Suprapubic skin (tissue), 4 donors: ENCODE data around the gene XG.

Source experiments
- EP300 ChIP-seq: sonication (generic); formaldehyde crosslinking; IDR thresholded peaks from one replicate; pipeline ENCODE4 v1.6.1; 2017; ENCODE audit warnings: antibody characterized with exemption
- POLR2A ChIP-seq, 2 donors: fragments of 450-650 bp; IDR thresholded peaks; one replicate each; pipeline ENCODE4 v1.6.1; 2017; ENCODE audit warnings: antibody characterized with exemption in 2 of 2, mild to moderate bottlenecking in 2 of 2, moderate library complexity in 2 of 2
- POLR2AphosphoS5 ChIP-seq, 3 donors: sonication (generic); formaldehyde crosslinking; IDR thresholded peaks; one replicate each; pipeline ENCODE4 v1.6.1; 2017; ENCODE audit warnings: antibody characterized with exemption in 3 of 3
- TF ChIP-seq, protein P1 (sequence below), 2 donors: fragments of 200-600 bp in 1 of 2; fragments of 450-650 bp in 1 of 2; sonication (generic) in 1 of 2; IDR thresholded peaks; one replicate each; pipeline ENCODE4 v1.5.1; 2016 to 2019; ENCODE audit warnings: antibody characterized with exemption in 2 of 2, mild to moderate bottlenecking in 1 of 2, moderate library complexity in 1 of 2

DNA sequence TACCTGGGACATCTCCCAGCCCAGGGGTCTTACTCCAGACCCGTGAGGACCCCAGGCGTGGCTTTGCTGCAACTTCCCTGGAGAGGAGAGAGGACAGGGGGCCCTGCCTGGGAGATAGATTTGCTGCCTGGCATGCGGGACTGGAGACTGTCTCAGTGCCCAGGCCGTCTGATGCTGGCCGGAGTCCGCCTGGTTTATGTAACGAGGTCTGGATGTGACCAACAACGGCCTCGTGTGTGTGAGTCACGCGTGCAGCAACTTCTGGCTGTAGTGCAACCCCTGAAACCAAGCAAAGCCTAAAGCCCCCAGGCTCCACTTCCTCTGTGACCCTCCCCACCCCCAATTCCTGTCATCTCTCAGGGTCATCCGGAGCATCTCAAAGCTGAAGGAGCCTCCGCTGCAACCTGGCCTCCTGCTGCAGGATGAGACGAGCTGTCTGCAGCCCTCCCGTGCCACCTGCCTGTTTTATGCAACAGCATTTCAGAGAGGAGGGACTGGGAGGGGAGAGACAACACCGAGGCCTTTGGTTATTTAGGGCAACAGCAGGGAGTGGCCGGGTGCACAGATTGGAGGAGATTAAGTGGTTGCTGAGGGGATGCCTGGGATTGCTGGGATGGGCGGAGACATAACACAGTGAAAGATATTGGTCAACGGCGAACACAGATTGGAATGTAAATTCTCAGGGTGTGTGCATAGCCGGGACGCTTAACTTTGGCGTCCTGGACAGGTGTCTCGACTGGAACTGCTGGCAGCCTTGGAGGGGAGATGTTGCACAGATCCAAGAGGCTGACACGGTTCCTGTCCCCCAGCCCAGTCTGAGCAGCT, 16.0 kb downstream of the XG start:
- TF ChIP-seq POLR2A (IDR thresholded peaks at IDR 0.05) (no peak), POLR2AphosphoS5 (IDR thresholded peaks at IDR 0.05) (peak in 1 of 3 donors; percentile 18), EP300 (no peak)
- TF ChIP-seq, protein P1, sequence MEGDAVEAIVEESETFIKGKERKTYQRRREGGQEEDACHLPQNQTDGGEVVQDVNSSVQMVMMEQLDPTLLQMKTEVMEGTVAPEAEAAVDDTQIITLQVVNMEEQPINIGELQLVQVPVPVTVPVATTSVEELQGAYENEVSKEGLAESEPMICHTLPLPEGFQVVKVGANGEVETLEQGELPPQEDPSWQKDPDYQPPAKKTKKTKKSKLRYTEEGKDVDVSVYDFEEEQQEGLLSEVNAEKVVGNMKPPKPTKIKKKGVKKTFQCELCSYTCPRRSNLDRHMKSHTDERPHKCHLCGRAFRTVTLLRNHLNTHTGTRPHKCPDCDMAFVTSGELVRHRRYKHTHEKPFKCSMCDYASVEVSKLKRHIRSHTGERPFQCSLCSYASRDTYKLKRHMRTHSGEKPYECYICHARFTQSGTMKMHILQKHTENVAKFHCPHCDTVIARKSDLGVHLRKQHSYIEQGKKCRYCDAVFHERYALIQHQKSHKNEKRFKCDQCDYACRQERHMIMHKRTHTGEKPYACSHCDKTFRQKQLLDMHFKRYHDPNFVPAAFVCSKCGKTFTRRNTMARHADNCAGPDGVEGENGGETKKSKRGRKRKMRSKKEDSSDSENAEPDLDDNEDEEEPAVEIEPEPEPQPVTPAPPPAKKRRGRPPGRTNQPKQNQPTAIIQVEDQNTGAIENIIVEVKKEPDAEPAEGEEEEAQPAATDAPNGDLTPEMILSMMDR (IDR thresholded peaks at IDR 0.05) = no peak
